Motor neuron (in vitro differentiated cells): Measurements from ENCODE around the gene DOCK2. TPM values are rescaled to one million over a fixed set of nuclear protein-coding genes. Genes with fewer than 3 reads are reported as not detected.
A peak's percentile ranks its signal among the peaks of the same experiment; 100 is the strongest.
"Not testable (repeated sequence)": the region's sequence is repeated elsewhere in the genome, so short reads cannot be mapped to it uniquely, and the experiment has no call there.

ENCODE experiments used
- ATAC-seq, 8 experiments: fragments of 200-7000 bp; cut with Tn5 transposase; replicated peaks in 6 of 8; 2 replicates each; pipeline ENCODE4 v1.8.0; 2021; ENCODE audit warnings: mild to moderate bottlenecking in 8 of 8, moderate library complexity in 8 of 8
- H3K27ac ChIP-seq, 2 donors: fragments of 250-450 bp; sonication (Bioruptor Pico); 2 replicates each; pipeline ENCODE4 v1.9.0; 2021; ENCODE audit warnings: antibody characterized with exemption in 2 of 2, mild to moderate bottlenecking in 2 of 2, moderate library complexity in 1 of 2
- H3K4me1 ChIP-seq, 2 donors: fragments of 250-450 bp; sonication (Bioruptor Pico); replicated peaks in 1 of 2; 2 replicates each; pipeline ENCODE4 v1.6.1; 2021; ENCODE audit warnings: antibody characterized with exemption in 2 of 2, mild to moderate bottlenecking in 2 of 2, moderate library complexity in 1 of 2
- H3K4me3 ChIP-seq, 5 donors: fragments of 250-450 bp; sonication (Bioruptor Pico); 2 replicates each; pipeline ENCODE4 v1.9.0; 2021; ENCODE audit warnings: antibody characterized with exemption in 5 of 5, mild to moderate bottlenecking in 5 of 5, moderate library complexity in 4 of 5
- WGBS, 10 experiments: fragments of 450-650 bp; shearing (Covaris generic); methylation state at CpG; one replicate each; pipeline ENCODE4 v1.0.0; 2022; 5-methylcytosine and 5-hydroxymethylcytosine counted together
- in situ Hi-C, 9 experiments: fragments of 400-800 bp; cut with MboI; loops; one replicate each; pipeline ENCODE4 v1.15.0; 2021; ENCODE audit warnings: low sequenced_read_pairs in 9 of 9, low pct_unique_long_range_greater_than_20kb in 2 of 9; ENCODE audit not compliant: unreplicated experiment in 9 of 9
- total RNA-seq, 8 experiments: library from RNA; unstranded; fragments of 300-600 nt; gene quantifications; 2 replicates each; pipeline versions ENCODE4 v1.2.3 to v1.2.4, GENCODE V29; 2022

The DOCK2 gene
- total RNA-seq = 100 to 1,000 TPM in 1 of 8 experiments, 10 to 100 TPM in 1, 1 to 10 TPM in 2, under 1 TPM in 4; 0.18 to 105 (median 0.89) TPM

DNA sequence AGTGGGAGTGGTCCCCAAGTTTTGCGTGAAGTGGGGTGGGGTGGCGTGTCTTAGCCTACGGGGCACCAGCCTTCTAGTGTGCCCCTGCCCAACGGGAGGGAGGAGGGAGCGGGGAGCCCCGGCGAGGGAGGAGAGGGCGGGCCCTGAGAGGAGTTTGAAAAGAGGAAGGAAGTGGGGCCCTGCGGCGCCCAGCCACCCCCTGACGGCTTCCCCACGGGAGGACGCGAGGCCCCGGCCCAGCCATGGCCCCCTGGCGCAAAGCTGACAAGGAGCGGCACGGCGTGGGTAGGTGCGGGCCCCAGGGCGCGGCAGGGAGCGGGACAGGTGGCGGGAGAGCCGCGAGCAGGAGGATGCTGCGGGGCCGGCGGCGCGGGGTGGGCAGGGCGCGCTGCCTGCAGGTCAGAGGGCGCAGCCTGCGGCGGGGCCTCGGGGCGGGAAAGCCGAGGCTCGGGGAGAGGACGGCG lies at the start of gene DOCK2:
TSS of gene DOCK2 (plus strand) at position 191 of the 464 bp plus-strand sequence. CDS start at position 243, 52 bp downstream.
- Histone ChIP-seq H3K4me3 (no peak within 1 kb of the TSS), H3K4me1 (no peaks in the 10 kb centered on the region), H3K27ac (no peak within 1 kb of the TSS)
- peak in 1 of 8 experiments; percentile 26 for ATAC-seq
- no CpG with 5 or more reads among the region's 42 CpGs for whole genome bisulfite sequencing, 10 experiments
- in situ Hi-C loops = no loop called here

DNA sequence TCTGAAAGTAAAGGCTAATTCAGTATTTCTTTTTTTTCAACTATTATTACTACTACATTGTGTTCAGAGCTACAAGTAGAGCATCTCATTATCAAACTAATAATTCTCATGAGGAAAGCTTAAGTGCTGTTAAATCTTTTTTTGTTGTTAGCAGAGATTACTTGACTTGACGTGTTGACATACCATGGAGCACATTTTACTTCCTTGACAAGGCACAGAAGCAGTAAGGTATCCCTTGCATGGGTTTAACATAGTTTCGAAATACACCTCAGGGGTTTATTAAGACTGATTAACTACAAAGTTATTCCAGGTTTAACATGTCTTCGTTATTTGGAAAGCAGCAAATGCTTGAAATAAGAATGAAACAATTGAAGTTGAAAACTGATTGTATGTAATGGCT lies 46.5 kb upstream of the DOCK2 start:
- Histone ChIP-seq H3K4me1 (no peaks in the 10 kb centered on the region), H3K27ac (no peak overlapping the region), H3K4me3 (no peak overlapping the region)
- ATAC-seq = no peak
- in situ Hi-C loops = no loop called here
- WGBS, 10 experiments = 80 to 100% (median 96%) methylated on average over 1 to 3 of the region's 3 CpGs

DNA sequence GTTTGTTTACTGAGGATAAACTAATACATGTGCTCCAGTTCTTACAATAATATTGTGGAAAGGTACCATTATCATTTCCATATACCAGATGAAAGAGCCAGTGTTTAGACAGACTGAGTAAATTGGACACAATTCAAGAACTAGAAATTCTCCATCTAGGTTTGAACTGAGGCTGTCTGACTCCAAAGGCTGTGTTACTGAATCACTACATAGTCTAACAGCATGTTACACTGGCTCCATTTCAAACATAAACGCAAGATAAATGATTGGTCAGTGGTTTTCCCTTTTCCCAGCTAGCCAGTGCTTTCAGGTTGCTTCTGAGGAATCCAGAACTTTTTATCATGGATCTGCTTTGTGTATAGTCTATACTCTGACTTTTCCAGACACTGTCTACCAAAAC lies 45.4 kb upstream of the DOCK2 start:
- 0 to 60% (median 0%) methylated on average over 1 of the region's 1 CpG; no CpG with 5 or more reads in 3 of the 10 experiments for WGBS, 10 experiments
- H3K4me3 ChIP-seq = no peak overlapping the region
- H3K4me1 ChIP-seq = no peaks in the 10 kb centered on the region
- ATAC-seq = no peak
- in situ Hi-C loops = no loop called here
- no peak overlapping the region for H3K27ac ChIP-seq

DNA sequence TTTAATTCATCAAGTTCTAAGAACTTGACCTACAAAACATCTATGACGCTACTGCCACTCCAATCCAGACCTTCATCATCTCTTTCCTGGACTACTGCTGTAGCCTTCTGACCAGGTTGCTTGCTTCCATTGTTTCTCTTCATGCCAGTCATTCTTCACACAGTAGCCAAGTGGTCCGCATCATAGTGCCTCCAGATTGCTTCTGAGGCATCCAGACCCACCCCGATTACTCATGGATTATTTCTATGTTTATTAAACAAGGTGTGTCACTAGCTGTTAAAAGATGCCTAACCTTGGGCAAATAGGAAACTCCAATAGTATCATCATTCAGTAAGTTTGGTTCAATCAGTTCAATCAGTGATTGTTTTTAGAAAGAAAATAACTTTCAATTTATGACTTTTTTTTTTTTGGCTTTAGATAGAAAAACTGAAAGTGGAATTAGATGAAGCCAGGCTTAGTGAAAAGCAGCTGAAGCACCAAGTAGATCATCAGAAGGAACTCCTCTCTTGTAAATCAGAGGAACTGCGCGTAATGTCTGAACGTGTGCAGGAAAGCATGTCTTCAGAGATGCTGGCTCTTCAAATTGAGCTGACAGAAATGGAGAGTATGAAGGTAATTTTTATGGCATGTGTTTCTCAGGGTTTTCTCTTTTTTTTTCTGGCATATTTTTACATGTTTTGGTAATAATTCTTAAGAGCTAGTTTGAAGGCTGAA lies 44.0 kb upstream of the DOCK2 start:
- in situ Hi-C loops = no loop called here
- no peak overlapping the region for H3K27ac ChIP-seq
- ATAC-seq = no peak
- 89 to 100% (median 95%) methylated on average over 3 to 6 of the region's 6 CpGs; no CpG with 5 or more reads in 1 of the 10 experiments for WGBS, 10 experiments
- no peak overlapping the region for H3K4me3 ChIP-seq
- no peaks in the 10 kb centered on the region for H3K4me1 ChIP-seq

DNA sequence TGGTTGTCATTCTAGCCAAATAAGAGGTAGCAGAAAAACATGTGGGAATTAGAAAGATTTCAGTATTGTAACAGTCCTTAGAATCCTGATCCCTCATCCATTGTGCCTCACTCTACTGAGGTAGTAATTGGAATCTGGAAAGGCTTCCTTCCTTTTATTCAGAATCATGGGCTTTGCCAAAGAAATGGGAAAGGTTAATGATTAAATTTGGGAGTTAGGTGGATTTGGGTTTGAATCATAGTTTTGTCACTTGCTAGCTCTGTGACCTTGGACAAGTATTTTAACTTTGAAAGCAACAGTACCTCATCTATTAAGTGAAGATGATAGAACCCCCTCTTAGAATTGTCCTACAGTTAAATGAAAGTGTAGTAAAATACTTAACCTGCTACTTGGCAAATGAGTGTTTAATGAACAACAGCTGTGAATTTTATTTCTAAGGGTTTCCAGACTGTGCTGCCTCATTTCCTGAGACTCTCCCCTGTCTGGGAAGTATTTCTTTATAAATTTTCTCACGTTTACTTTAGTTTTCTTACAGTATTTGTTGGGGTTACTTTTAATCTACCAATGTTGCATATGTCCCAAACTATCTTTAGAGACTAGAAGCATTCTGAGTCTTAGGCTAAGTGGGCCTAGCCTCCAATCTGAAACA lies 41.8 kb upstream of the DOCK2 start:
- 73 to 100% (median 85%) methylated on average over 1 of the region's 1 CpG; no CpG with 5 or more reads in 2 of the 10 experiments for WGBS, 10 experiments
- Histone ChIP-seq H3K4me3 (no peak overlapping the region), H3K4me1 (no peaks in the 10 kb centered on the region), H3K27ac (no peak overlapping the region)
- in situ Hi-C loops = no loop called here
- ATAC-seq = no peak

DNA sequence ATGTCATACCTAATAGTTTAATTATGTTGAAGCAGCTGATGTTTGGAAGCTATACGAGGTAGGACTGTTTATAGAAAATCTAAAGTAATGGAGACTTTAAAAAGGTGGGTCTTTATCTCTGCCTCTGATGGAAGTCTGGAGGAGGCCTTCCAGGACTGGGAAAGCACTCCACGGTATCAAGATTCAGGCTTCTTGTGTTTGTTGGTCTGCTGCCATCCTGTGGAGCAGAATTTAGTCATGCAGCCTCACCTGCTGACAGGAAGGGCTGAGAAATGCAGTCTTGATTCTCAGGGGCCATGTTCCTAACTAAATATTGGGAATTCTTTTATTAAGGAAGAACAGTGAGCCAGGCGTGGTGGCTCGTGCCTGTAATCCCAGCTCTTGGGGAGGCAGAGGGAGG lies 37.6 kb upstream of the DOCK2 start:
- WGBS, 10 experiments = 72 to 100% (median 98%) methylated on average over 1 to 4 of the region's 4 CpGs; no CpG with 5 or more reads in 2 of the 10 experiments
- ATAC-seq = no peak
- no peak overlapping the region for H3K27ac ChIP-seq
- H3K4me1 ChIP-seq = no peaks in the 10 kb centered on the region
- in situ Hi-C loops = no loop called here
- H3K4me3 ChIP-seq = no peak overlapping the region

DNA sequence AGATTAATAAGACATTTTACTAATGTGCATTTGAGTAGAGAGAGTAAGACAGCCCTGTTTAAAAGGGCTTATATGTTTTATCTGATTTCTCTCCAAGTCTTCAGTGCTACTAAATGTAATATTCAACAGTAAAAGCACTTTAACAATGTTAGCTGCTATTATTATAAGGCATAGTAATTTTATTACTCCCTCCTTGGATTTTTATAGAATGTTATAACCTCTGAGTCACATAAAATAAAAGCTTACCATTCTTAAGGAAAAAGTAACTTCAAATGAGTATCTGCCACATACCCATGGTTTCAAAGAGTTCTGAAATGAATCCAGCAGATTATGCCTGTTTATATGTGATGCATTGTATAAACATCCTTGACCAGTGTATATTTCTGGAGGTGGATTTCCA lies 34.5 kb upstream of the DOCK2 start:
- no peak for ATAC-seq
- no peaks in the 10 kb centered on the region for H3K4me1 ChIP-seq
- no peak overlapping the region for H3K27ac ChIP-seq
- in situ Hi-C loops = no loop called here
- no peak overlapping the region for H3K4me3 ChIP-seq

DNA sequence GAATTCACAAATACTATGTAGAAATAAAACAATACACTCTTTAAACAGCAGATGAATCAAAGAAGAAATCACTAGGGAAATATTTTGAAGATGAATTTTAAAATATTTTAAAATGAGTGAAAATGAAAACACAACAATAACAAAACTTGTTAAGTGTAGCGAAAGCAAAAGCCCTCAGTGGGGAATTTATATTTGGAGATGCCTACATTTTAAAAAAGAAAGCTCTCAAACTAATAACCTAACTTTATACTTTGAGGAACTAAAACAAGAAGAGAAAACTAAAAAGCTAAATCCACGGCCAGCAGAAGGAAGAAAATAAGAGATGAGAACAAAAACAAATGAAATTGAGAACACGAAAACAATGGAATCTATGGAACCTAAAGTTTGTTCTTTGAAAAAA lies 30.8 kb upstream of the DOCK2 start:
- Histone ChIP-seq H3K27ac (no peak overlapping the region), H3K4me3 (no peak overlapping the region), H3K4me1 (no peaks in the 10 kb centered on the region)
- in situ Hi-C loops = no loop called here
- WGBS, 10 experiments = 86 to 100% (median 93%) methylated on average over 2 to 3 of the region's 3 CpGs
- no peak for ATAC-seq

DNA sequence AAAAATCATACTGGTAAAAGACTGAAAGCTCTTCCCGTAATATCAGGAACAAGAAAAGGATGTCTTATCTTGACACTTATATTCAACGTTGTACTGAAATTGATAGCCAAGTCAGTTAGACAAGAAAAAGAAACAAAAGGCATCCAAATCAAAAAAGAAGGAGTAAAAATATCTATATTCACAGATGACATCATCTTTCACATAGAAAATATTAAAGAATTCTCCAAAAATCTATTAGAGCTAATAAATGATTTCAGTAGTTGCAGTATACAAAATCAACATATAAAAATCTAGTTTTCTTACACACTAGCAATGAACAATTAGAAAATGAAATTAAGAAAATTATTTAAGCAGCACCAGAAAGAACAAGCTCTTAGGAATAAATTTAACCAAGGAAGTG lies 29.2 kb upstream of the DOCK2 start:
- Histone ChIP-seq H3K4me1 (no peaks in the 10 kb centered on the region), H3K4me3 (no peak overlapping the region), H3K27ac (no peak overlapping the region)
- 68 to 97% (median 89%) methylated on average over 1 to 2 of the region's 2 CpGs for WGBS, 10 experiments
- in situ Hi-C loops = no loop called here
- no peak for ATAC-seq

DNA sequence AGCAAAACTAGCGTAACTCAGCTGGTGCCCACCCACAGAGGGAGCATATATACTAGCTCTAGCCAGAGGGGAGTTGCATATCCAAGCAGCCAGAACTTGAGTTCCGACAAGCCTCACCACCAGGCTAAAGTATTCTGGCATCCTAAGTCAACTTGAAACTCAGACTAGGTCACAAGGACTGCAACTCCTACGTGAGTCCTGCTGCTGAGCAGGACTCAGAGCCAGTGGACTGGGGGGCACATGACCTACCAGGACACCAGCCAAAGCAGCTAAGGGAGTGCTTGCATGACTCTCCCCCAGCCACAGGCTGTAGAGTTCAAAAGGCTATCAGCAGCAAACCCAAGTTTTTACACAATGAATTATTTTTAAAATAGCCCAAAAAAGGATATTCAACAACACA lies 27.4 kb upstream of the DOCK2 start:
- no peak for ATAC-seq
- Histone ChIP-seq H3K4me1 (no peaks in the 10 kb centered on the region), H3K27ac (no peak overlapping the region), H3K4me3 (no peak overlapping the region)
- in situ Hi-C loops = no loop called here
- 40 to 100% (median 90%) methylated on average over 1 to 3 of the region's 3 CpGs; no CpG with 5 or more reads in 1 of the 10 experiments for WGBS, 10 experiments

DNA sequence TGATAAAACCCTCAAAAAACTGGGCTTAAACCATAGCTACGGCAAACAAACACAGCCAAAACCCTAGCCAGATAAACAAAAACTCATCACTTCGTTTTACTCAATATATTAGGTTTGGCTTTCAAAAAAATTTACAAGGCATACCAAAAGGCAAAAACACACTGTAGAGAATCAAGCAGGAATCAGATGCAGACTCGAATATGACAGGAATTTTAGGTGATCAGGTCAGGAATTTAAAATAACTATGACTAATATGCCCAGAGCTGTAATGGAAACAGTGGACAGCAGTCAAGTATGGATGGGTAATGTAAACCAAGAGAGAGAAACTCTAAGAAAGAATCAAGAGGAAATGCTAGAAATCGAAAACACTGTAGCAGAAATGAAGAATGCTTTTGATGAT lies 26.5 kb upstream of the DOCK2 start:
- WGBS, 10 experiments = 52 to 75% (median 67%) methylated on average over 2 to 4 of the region's 4 CpGs; no CpG with 5 or more reads in 2 of the 10 experiments
- in situ Hi-C loops = no loop called here
- ATAC-seq = no peak

DNA sequence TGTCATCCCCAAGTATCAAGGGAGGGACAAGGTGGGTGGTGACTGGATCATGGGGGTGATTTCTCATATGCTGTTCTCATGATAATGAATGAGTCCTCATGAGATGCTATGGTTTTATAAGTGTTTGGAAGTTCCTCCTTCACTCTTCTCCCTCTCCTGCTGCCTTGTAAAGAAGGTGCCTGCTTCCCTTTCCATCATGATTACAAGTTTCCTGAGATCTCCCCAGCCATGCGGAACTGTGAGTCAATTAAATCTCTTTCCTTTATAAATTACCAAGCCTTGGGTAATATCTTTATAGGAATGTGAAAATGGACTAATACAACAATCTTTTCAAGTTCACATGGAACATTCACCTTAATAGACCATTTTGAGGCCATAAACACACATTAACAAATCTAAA lies 21.5 kb upstream of the DOCK2 start:
- in situ Hi-C loops = no loop called here
- Histone ChIP-seq H3K4me3 (no peak overlapping the region), H3K4me1 (no peaks in the 10 kb centered on the region), H3K27ac (no peak overlapping the region)
- WGBS, 10 experiments = 100% methylated on average over 1 of the region's 1 CpG; no CpG with 5 or more reads in 4 of the 10 experiments
- ATAC-seq = no peak

More for the DNA sequence above, 26.5 kb upstream of the DOCK2 start:
- H3K4me1 ChIP-seq = no peaks in the 10 kb centered on the region
- no peak overlapping the region for H3K27ac ChIP-seq
- H3K4me3 ChIP-seq = no peak overlapping the region

DNA sequence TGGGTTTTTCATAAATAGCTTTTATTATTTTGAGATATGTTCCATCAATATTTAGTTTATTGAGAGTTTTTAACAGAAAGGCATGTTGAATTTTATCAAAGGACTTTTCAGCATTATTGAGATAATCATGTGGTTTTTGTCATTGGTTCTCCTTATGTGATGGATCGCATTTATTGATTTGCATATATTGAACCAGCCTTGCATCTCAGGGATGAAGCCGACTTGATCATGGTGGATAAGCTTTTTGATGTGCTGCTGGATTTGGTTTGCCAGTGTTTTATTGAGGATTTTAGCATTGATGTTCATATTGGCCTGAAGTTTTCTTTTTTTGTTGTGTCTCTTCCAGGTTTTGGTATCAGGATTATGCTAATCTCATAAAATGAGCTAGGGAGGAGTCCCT lies 12.8 kb upstream of the DOCK2 start:
- H3K4me3 ChIP-seq, H3K4me1 ChIP-seq, H3K27ac ChIP-seq, in situ Hi-C loops, ATAC-seq: not testable (repeated sequence)
- WGBS, 10 experiments = 80 to 100% (median 90%) methylated on average over 1 to 2 of the region's 2 CpGs; no CpG with 5 or more reads in 3 of the 10 experiments
